T-cell (primary cell): Measurements from ENCODE around the gene ASCL3. TPM values are rescaled to one million over a fixed set of nuclear protein-coding genes. Genes with fewer than 3 reads are reported as not detected.
"Not testable (repeated sequence)": the region's sequence is repeated elsewhere in the genome, so short reads cannot be mapped to it uniquely, and the experiment has no call there.

ENCODE experiments used
- ATAC-seq, 4 experiments: fragments of 200-7000 bp in 3 of 4; fragments of 150-1000 bp in 1 of 4; cut with Tn5 transposase; replicated peaks in 1 of 4; 1 replicate in 3 of 4; 2 replicates in 1 of 4; pipeline ENCODE4 v1.10.0; 2021; ENCODE audit warnings: moderate library complexity in 3 of 4, mild to moderate bottlenecking in 2 of 4, moderate number of reproducible peaks in 1 of 4
- CTCF ChIA-PET, 2 donors: fragments of 300-600 bp; sonication (Branson Sonifier 250); formaldehyde crosslinking; loops; one replicate each; lab custom pipeline; 2022; ENCODE audit warnings: antibody characterized with exemption in 2 of 2; lab: Charles Lee
- POLR2A ChIA-PET, 2 donors: fragments of 300-600 bp; sonication (Branson Sonifier 250); formaldehyde crosslinking; loops; one replicate each; lab custom pipeline; 2022; ENCODE audit warnings: antibody characterized with exemption in 2 of 2; lab: Charles Lee
- DNase-seq, 35 experiments: peaks; one replicate each; pipeline versions ENCODE4 v3.0.0 to v3.0.0-alpha.2; 2013 to 2023
- H3K27ac ChIP-seq: one replicate; pipeline ENCODE4 v1.5.1; 2013; ENCODE audit warnings: low read length
- H3K27me3 ChIP-seq, 2 experiments: replicated peaks in 1 of 2; 1 replicate in 1 of 2; 2 replicates in 1 of 2; pipeline versions ENCODE4 v1.6.1 to v1.7.0; 2013; ENCODE audit warnings: low read length in 1 of 2, mixed read lengths in 1 of 2; ENCODE audit not compliant: control insufficient read depth in 2 of 2, insufficient read depth in 2 of 2; ENCODE audit errors: extremely low read depth in 1 of 2
- H3K36me3 ChIP-seq, 2 donors: 1 replicate in 1 of 2; 2 replicates in 1 of 2; pipeline versions ENCODE4 v1.6.1 to v1.7.0; 2013; ENCODE audit warnings: low read length in 1 of 2; ENCODE audit not compliant: control insufficient read depth in 2 of 2, insufficient read depth in 1 of 2; ENCODE audit errors: extremely low read depth in 1 of 2
- H3K4me1 ChIP-seq, 2 experiments: 1 replicate in 1 of 2; 2 replicates in 1 of 2; pipeline versions ENCODE4 v1.6.1 to v1.7.0; 2013; ENCODE audit warnings: low read length in 2 of 2, mixed read lengths in 1 of 2; ENCODE audit not compliant: insufficient read depth in 2 of 2, control insufficient read depth in 1 of 2; ENCODE audit errors: extremely low read depth in 1 of 2
- H3K4me3 ChIP-seq, 2 donors: 1 replicate in 1 of 2; 2 replicates in 1 of 2; pipeline versions ENCODE4 v1.5.1 to v1.7.0; 2013; ENCODE audit warnings: mild to moderate bottlenecking in 2 of 2, low read length in 1 of 2, moderate library complexity in 1 of 2; ENCODE audit not compliant: control insufficient read depth in 1 of 2; ENCODE audit errors: extremely low read depth in 1 of 2
- H3K9me3 ChIP-seq: 2 replicates; pipeline ENCODE4 v1.7.0; 2013
- H3K27ac Mint-ChIP-seq, 2 donors: one replicate each; pipeline ENCODE4 v1.8.0; 2020 to 2021; ENCODE audit warnings: mild to moderate bottlenecking in 2 of 2, mixed read lengths in 2 of 2
- H3K27me3 Mint-ChIP-seq, 2 donors: one replicate each; pipeline ENCODE4 v1.8.0; 2021 to 2022; ENCODE audit warnings: mixed read lengths in 2 of 2
- H3K36me3 Mint-ChIP-seq: one replicate; pipeline ENCODE4 v1.8.0; 2021; ENCODE audit warnings: mixed read lengths
- H3K4me1 Mint-ChIP-seq, 3 donors: one replicate each; pipeline ENCODE4 v1.8.0; 2020 to 2022; ENCODE audit warnings: mixed read lengths in 3 of 3, mild to moderate bottlenecking in 1 of 3
- H3K4me3 Mint-ChIP-seq, 3 donors: one replicate each; pipeline ENCODE4 v1.8.0; 2020 to 2022; ENCODE audit warnings: mild to moderate bottlenecking in 3 of 3, mixed read lengths in 3 of 3, moderate library complexity in 3 of 3
- H3K9me3 Mint-ChIP-seq, 3 donors: one replicate each; pipeline ENCODE4 v1.8.0; 2020 to 2022; ENCODE audit warnings: mixed read lengths in 3 of 3
- WGBS: methylation state at CpG from one replicate; pipeline ENCODE4 v1.1.5; 2013; ENCODE audit warnings: missing lambda C conversion rate; ENCODE audit not compliant: insufficient coverage; 5-methylcytosine and 5-hydroxymethylcytosine counted together
- total RNA-seq, 35 experiments: library from RNA in 6 of 35; stranded (reverse) in 6 of 35; fragments of 120-200 nt in 1 of 35; gene quantifications; one replicate each; pipeline versions ENCODE4 v1.2.1 to v1.2.4 and lab custom pipeline; 2013 to 2026

ASCL3 gene, protein sequence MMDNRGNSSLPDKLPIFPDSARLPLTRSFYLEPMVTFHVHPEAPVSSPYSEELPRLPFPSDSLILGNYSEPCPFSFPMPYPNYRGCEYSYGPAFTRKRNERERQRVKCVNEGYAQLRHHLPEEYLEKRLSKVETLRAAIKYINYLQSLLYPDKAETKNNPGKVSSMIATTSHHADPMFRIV
- total RNA-seq (not detected), total RNA-seq (lab: John Stamatoyannopoulos, UW) (0 reads per million in 29 experiments)
- total RNA-seq (2013): not detected

- no peak for DNase-seq
- peaks cover 0 to 2% (median 0%) of the 10 kb centered on the region in 3 donors for H3K4me1 Mint-ChIP-seq
- ChIA-PET POLR2A (no interaction called here), CTCF (interaction anchor here in 1 of 2 donors (0.8 kb wide), 1 partner anchor 17 kb away, joined by 3 read pairs; no protein-coding TSS in a partner anchor)
- H3K4me1 ChIP-seq: no peaks in the 10 kb centered on the region
- no peaks in the 10 kb centered on the region for H3K27me3 ChIP-seq
- H3K9me3 ChIP-seq: no peaks in the 10 kb centered on the region
- peaks cover 0 to 3% of the 10 kb centered on the region in 2 donors for H3K27me3 Mint-ChIP-seq
- no peaks in the 10 kb centered on the region for H3K9me3 Mint-ChIP-seq
- no peak within 1 kb of the TSS for H3K4me3 Mint-ChIP-seq
- H3K36me3 Mint-ChIP-seq: peaks cover 12% of the 10 kb centered on the region
- whole genome bisulfite sequencing: no CpG with 5 or more reads among the region's 5 CpGs
- ATAC-seq: no peak
- H3K27ac ChIP-seq: no peak within 1 kb of the TSS
- peaks cover 2 to 8% of the 10 kb centered on the region in 2 donors for H3K36me3 ChIP-seq
- H3K27ac Mint-ChIP-seq: no peak within 1 kb of the TSS
- H3K4me3 ChIP-seq: no peak within 1 kb of the TSS
These were observed at the start of gene ASCL3 for GRCh38 chr11:8942518-8943066. ASCL3 (minus strand) TSS chr11:8943016; CDS start chr11:8938161, 4,855 bp downstream.

GRCh38 chr11:8989453-8989852, 46.6 kb upstream of the ASCL3 start:
- H3K36me3 ChIP-seq: no peaks in the 10 kb centered on the region
- ATAC-seq (no peak), DNase-seq (no peak)
- H3K4me1 ChIP-seq: no peaks in the 10 kb centered on the region
- no peak overlapping the region for H3K4me3 ChIP-seq
- no CpG with 5 or more reads among the region's 1 CpG for WGBS
- no peak overlapping the region for H3K27ac ChIP-seq
- no peaks in the 10 kb centered on the region for H3K4me1 Mint-ChIP-seq
- H3K27me3 ChIP-seq: no peaks in the 10 kb centered on the region
- no peaks in the 10 kb centered on the region for H3K9me3 Mint-ChIP-seq
- CTCF ChIA-PET: interaction anchor here in 1 of 2 donors (0.6 kb wide), 1 partner anchor 34 kb away, joined by 3 read pairs; no protein-coding TSS in a partner anchor
- H3K9me3 ChIP-seq: no peaks in the 10 kb centered on the region
- H3K27me3 Mint-ChIP-seq: peaks cover 10 to 13% of the 10 kb centered on the region in 2 donors
- no peak overlapping the region for H3K4me3 Mint-ChIP-seq
- H3K36me3 Mint-ChIP-seq: no peaks in the 10 kb centered on the region
- POLR2A ChIA-PET: interaction anchor here in 1 of 2 donors (0.6 kb wide), 1 partner anchor 319 kb away, joined by 3 read pairs; no protein-coding TSS in a partner anchor
- H3K27ac Mint-ChIP-seq: no peak overlapping the region

DNA sequence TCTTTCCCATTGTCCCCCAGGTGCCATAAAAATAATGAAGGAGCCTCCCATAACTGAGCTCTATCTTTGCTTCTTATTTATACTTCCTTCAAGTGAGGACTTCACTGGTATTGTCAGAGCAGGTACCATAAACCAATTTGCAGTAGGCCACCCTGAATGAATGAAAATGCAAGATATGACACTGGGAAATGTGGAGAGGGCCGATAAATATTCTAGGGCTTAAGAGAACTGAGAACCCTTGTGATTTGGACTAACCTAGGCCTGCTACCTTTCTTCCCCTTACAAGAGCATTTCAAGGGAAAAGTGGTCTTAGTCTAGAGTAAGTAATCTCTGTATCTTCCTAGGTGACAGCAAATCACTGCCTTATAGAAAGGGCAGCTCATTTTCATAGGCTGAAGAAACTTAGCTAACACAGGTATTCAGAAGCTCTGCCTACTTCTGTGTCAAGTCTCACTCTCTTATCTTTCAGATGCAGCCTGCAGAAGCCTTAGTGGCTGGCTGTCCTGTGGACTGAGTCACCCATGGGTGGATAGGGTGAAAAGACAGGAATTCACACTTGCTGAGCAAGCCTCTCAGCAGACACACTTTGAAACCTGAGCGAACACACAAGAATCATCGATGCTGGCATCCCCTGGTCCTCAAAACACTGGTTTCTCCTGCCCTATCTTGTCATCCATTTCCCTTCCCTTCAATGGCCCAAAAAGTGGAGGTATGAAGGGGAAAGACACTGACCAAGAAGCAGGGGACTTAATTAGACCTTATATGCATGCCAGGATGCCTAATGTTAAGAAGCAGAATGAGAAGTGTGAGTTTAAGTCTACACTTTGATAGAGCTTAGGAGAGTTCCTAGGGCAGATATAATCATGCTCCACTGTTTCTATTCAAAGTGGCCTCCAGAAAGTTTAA, 45.8 kb upstream of the ASCL3 start:
- H3K27me3 ChIP-seq: no peaks in the 10 kb centered on the region
- no CpG with 5 or more reads among the region's 3 CpGs for WGBS
- Mint-ChIP-seq H3K36me3 (no peaks in the 10 kb centered on the region), H3K4me1 (no peaks in the 10 kb centered on the region), H3K4me3 (no peak overlapping the region), H3K27ac (no peak overlapping the region), H3K9me3 (no peaks in the 10 kb centered on the region), H3K27me3 (peaks cover 10 to 13% of the 10 kb centered on the region in 2 donors)
- H3K27ac ChIP-seq: no peak overlapping the region
- DNase-seq (no peak), ATAC-seq (no peak)
- ChIA-PET POLR2A (interaction anchor here in 1 of 2 donors (0.7 kb wide), 1 partner anchor 14 kb away, joined by 3 read pairs; no protein-coding TSS in a partner anchor), CTCF (interaction anchor here in 1 of 2 donors (1.3 kb wide), 1 partner anchor 27 kb away, joined by 3 read pairs; no protein-coding TSS in a partner anchor)
- no peaks in the 10 kb centered on the region for H3K4me1 ChIP-seq
- H3K36me3 ChIP-seq: no peaks in the 10 kb centered on the region
- H3K9me3 ChIP-seq: no peaks in the 10 kb centered on the region
- H3K4me3 ChIP-seq: no peak overlapping the region

DNA sequence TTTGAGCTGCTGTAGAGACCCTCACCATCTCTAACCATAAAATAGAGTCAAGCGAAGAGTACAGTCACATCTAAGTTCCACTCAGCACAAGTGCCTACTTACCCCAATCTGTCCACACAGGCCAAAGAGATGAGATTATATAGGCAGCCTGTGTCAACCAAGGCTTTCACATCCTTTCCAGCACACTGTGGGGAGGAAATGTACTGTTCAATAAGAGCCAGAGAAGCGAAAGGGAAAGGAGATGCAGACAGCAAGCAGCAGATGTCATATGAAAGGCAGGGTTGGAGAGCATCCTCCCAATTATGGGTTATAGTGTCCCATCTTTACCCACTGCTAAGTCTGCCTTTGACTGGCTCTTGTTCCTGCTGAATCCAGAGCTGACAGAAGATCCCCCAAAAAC, 44.6 kb upstream of the ASCL3 start:
- no peaks in the 10 kb centered on the region for H3K9me3 Mint-ChIP-seq
- no peak overlapping the region for H3K4me3 Mint-ChIP-seq
- ChIA-PET POLR2A (interaction anchor here in 1 of 2 donors (0.7 kb wide), 1 partner anchor 15 kb away, joined by 3 read pairs; no protein-coding TSS in a partner anchor), CTCF (interaction anchor here in 1 of 2 donors (1.3 kb wide), 1 partner anchor 29 kb away, joined by 6 read pairs; no protein-coding TSS in a partner anchor)
- no peak overlapping the region for H3K4me3 ChIP-seq
- no peaks in the 10 kb centered on the region for H3K36me3 ChIP-seq
- DNase-seq (no peak), ATAC-seq (no peak)
- H3K27me3 ChIP-seq: no peaks in the 10 kb centered on the region
- no peak overlapping the region for H3K27ac ChIP-seq
- H3K4me1 Mint-ChIP-seq: no peaks in the 10 kb centered on the region
- H3K4me1 ChIP-seq: no peaks in the 10 kb centered on the region
- H3K36me3 Mint-ChIP-seq: no peaks in the 10 kb centered on the region
- H3K9me3 ChIP-seq: no peaks in the 10 kb centered on the region
- H3K27ac Mint-ChIP-seq: no peak overlapping the region
- H3K27me3 Mint-ChIP-seq: peaks cover 10 to 13% of the 10 kb centered on the region in 2 donors
- 100% methylated on average over 1 of the region's 2 CpGs for WGBS

- CTCF ChIA-PET: interaction anchor here in 1 of 2 donors (1.3 kb wide), 1 partner anchor 29 kb away, joined by 6 read pairs; no protein-coding TSS in a partner anchor
- not testable (repeated sequence) for H3K36me3 Mint-ChIP-seq, DNase-seq, H3K27me3 ChIP-seq, H3K4me1 Mint-ChIP-seq, H3K4me3 Mint-ChIP-seq, H3K27ac Mint-ChIP-seq, H3K9me3 ChIP-seq, H3K9me3 Mint-ChIP-seq, H3K27ac ChIP-seq, H3K36me3 ChIP-seq, ATAC-seq, H3K4me1 ChIP-seq, H3K4me3 ChIP-seq
- H3K27me3 Mint-ChIP-seq: peaks cover 8 to 13% of the 10 kb centered on the region in 2 donors
- POLR2A ChIA-PET: interaction anchor here (0.6 to 0.7 kb wide), 2 partner anchors 59 to 166 kb away, joined by 3 to 8 read pairs; no protein-coding TSS in a partner anchor
- 89% methylated on average over 5 of the region's 6 CpGs for WGBS
These were observed 44.0 kb upstream of the ASCL3 start for GRCh38 chr11:8986772-8987171.

DNA sequence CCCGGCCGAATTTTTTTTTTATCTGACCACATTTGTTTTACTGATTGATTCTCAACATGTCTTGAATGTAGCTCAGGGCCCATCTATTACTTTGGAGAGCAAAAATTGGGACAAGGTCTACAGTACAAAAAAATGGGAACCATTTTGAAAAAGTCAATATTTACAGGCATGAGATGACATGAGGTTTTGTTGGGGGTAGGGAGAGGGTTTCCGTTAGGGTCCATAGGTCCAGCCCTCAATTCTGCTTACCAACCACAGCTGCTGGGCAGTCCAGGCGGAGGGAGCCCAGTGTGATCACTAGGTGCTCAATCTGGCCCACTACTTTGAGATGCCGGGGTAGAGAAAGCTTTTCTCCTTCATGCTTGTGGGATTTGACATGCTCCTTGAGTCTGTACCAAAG, 42.6 kb upstream of the ASCL3 start:
- Histone ChIP-seq H3K27ac (no peak overlapping the region), H3K4me3 (no peak overlapping the region), H3K4me1 (no peaks in the 10 kb centered on the region), H3K27me3 (no peaks in the 10 kb centered on the region), H3K9me3 (no peaks in the 10 kb centered on the region), H3K36me3 (no peaks in the 10 kb centered on the region)
- ChIA-PET CTCF (no interaction called here), POLR2A (interaction anchor here (0.6 to 0.7 kb wide), 2 partner anchors 139 to 419 kb away, joined by 4 to 17 read pairs; no protein-coding TSS in a partner anchor)
- Mint-ChIP-seq H3K9me3 (no peaks in the 10 kb centered on the region), H3K36me3 (peaks cover under 1% of the 10 kb centered on the region), H3K27me3 (peaks cover 8 to 13% of the 10 kb centered on the region in 2 donors), H3K4me1 (no peaks in the 10 kb centered on the region), H3K27ac (no peak overlapping the region), H3K4me3 (no peak overlapping the region)
- WGBS: no CpG with 5 or more reads among the region's 5 CpGs
- DNase-seq: no peak
- ATAC-seq: no peak
